K562 (cell line): ENCODE results near the gene MEA1. TPM values are rescaled to one million over a fixed set of nuclear protein-coding genes. Genes with fewer than 3 reads are reported as not detected.

ENCODE experiments used
- BCOR ChIP-seq: fragments of 450-650 bp; IDR thresholded peaks from 2 replicates; pipeline ENCODE4 v1.6.1; 2016
- DPF2 ChIP-seq: fragments of 450-650 bp; IDR thresholded peaks from 2 replicates; pipeline ENCODE4 v1.6.1; 2016
- HDAC1 ChIP-seq, 2 experiments: fragments of 450-650 bp; IDR thresholded peaks; 2 replicates each; pipeline ENCODE4 v1.6.1; 2016 to 2017; ENCODE audit warnings: inconsistent platforms in 1 of 2, mild to moderate bottlenecking in 1 of 2, moderate library complexity in 1 of 2
- KLF1 ChIP-seq: fragments of 450-650 bp; IDR thresholded peaks from 2 replicates; pipeline ENCODE4 v1.6.1; 2016; ENCODE audit warnings: missing genetic modification characterization, missing compliant biosample characterization
- LCOR ChIP-seq: sonication (generic); formaldehyde crosslinking; IDR thresholded peaks from 2 replicates; pipeline ENCODE4 v1.8.0; 2022; ENCODE audit warnings: mild to moderate bottlenecking, missing genetic modification reagents
- NONO ChIP-seq, 2 experiments: fragments of 200-400 bp in 1 of 2; fragments of 450-650 bp in 1 of 2; formaldehyde crosslinking in 1 of 2; IDR thresholded peaks; 2 replicates each; pipeline ENCODE4 v1.6.1; 2017; ENCODE audit warnings: low read depth in 2 of 2, mild to moderate bottlenecking in 2 of 2, moderate library complexity in 2 of 2, low read length in 1 of 2
- NR2C2 ChIP-seq, 2 experiments: fragments of 200-800 bp in 1 of 2; sonication (Bioruptor generic) in 1 of 2; sonication (generic) in 1 of 2; formaldehyde crosslinking in 1 of 2; IDR thresholded peaks; 2 replicates each; pipeline versions ENCODE4 v1.6.1 to v1.8.0; 2016 to 2022; ENCODE audit warnings: mild to moderate bottlenecking in 1 of 2, missing compliant biosample characterization in 1 of 2, missing genetic modification characterization in 1 of 2, missing genetic modification reagents in 1 of 2
- RBBP5 ChIP-seq: fragments of 200-600 bp; sonication (generic); IDR thresholded peaks from 2 replicates; pipeline ENCODE4 v1.6.1; 2012; ENCODE audit warnings: borderline replicate concordance, mild to moderate bottlenecking, low read length, control low read depth, inconsistent platforms; ENCODE audit not compliant: insufficient read depth, poor library complexity, severe bottlenecking
- RCOR1 ChIP-seq, 2 experiments: IDR thresholded peaks; 2 replicates each; pipeline ENCODE4 v1.6.1; 2012; ENCODE audit warnings: low read depth in 2 of 2, low read length in 2 of 2, borderline replicate concordance in 1 of 2, improper control_type of control experiment in 1 of 2
- RHOXF2B ChIP-seq: fragments of 250-450 bp; sonication (Bioruptor Pico); conservative IDR thresholded peaks from 2 replicates; pipeline ENCODE4 v1.5.1; 2021
- SIN3A ChIP-seq, 2 experiments: fragments of 150-350 bp in 1 of 2; IDR thresholded peaks; 2 replicates each; pipeline ENCODE4 v1.6.1; 2011 to 2016; ENCODE audit warnings: borderline replicate concordance in 2 of 2, low read depth in 2 of 2, low read length in 2 of 2, mild to moderate bottlenecking in 2 of 2, moderate library complexity in 2 of 2; ENCODE audit not compliant: control insufficient read depth in 1 of 2
- SRF ChIP-seq, 2 experiments: fragments of 250-450, 450-650 bp in 1 of 2; sonication (Bioruptor Pico) in 1 of 2; sonication (generic) in 1 of 2; formaldehyde crosslinking; IDR thresholded peaks; 2 replicates each; pipeline versions ENCODE4 v1.5.0 to v1.5.1; 2020 to 2022; ENCODE audit warnings: mild to moderate bottlenecking in 1 of 2, missing genetic modification reagents in 1 of 2
- TEAD1 ChIP-seq, 2 experiments: fragments of 450-650 bp in 1 of 2; sonication (generic) in 1 of 2; formaldehyde crosslinking; IDR thresholded peaks; 2 replicates each; pipeline versions ENCODE4 v1.4.0 to v1.8.0; 2020 to 2022; ENCODE audit warnings: mild to moderate bottlenecking in 2 of 2, missing genetic modification reagents in 1 of 2
- ZBTB49 ChIP-seq: sonication (generic); formaldehyde crosslinking; IDR thresholded peaks from 2 replicates; pipeline ENCODE4 v1.8.0; 2022; ENCODE audit warnings: missing genetic modification reagents, mild to moderate bottlenecking, borderline replicate concordance
- ZBTB7A ChIP-seq: IDR thresholded peaks from 2 replicates; pipeline ENCODE4 v1.6.1; 2011; ENCODE audit warnings: low read depth, mild to moderate bottlenecking, low read length, moderate library complexity, borderline replicate concordance; ENCODE audit not compliant: control insufficient read depth
- ZKSCAN8 ChIP-seq: fragments of 200-800 bp; sonication (Bioruptor generic); IDR thresholded peaks from 2 replicates; pipeline ENCODE4 v1.6.1; 2016; ENCODE audit warnings: missing genetic modification characterization, missing compliant biosample characterization
- ZNF143 ChIP-seq: sonication (generic); formaldehyde crosslinking; IDR thresholded peaks from 2 replicates; pipeline ENCODE4 v1.9.0; 2022; ENCODE audit warnings: mild to moderate bottlenecking, missing genetic modification reagents
- ZNF253 ChIP-seq: fragments of 250-450 bp; sonication (Bioruptor Pico); conservative IDR thresholded peaks from 2 replicates; pipeline ENCODE4 v1.6.1; 2021; ENCODE audit warnings: mild to moderate bottlenecking
- polyA plus RNA-seq, 8 experiments: library from polyadenylated mRNA; depleted of rRNA in 4 of 8; stranded (reverse) in 5 of 8; unstranded in 3 of 8; fragments of >200 nt; fragmentation: Nextera tagmentation in 2 of 8; fragmentation: Illumina TruSeq in 1 of 8; extraction: Ambion mirVana in 2 of 8; extraction: Trizol in 1 of 8; gene quantifications; 2 replicates each; pipeline versions ENCODE4 v1.2.1 to v1.2.3, GENCODE V29; 2011 to 2014; ENCODE audit warnings: inconsistent platforms in 1 of 8, missing spikeins in 1 of 8
- total RNA-seq, 7 experiments: library from RNA; depleted of rRNA in 6 of 7; stranded (reverse); fragments of >200 nt in 6 of 7; fragmentation: Illumina TruSeq in 2 of 7; extraction: Trizol in 2 of 7; gene quantifications; 2 replicates each; pipeline versions ENCODE4 v1.2.1 to v1.2.3, GENCODE V29; 2011 to 2021; ENCODE audit warnings: low replicate concordance in 1 of 7
- TF ChIP-seq, protein P1 (sequence below): fragments of 450-650 bp; formaldehyde crosslinking; IDR thresholded peaks from 2 replicates; pipeline ENCODE4 v1.4.0; 2020; ENCODE audit warnings: mild to moderate bottlenecking, mixed read lengths
- TF ChIP-seq, protein P2 (sequence below), 2 experiments: fragments of 450-650 bp; conservative IDR thresholded peaks; 2 replicates each; pipeline ENCODE4 v1.6.1; 2017; ENCODE audit warnings: mild to moderate bottlenecking in 2 of 2, moderate library complexity in 2 of 2

MEA1 gene
- total and polyA plus RNA-seq, 9 of the 15 experiments (the other 6 are each of a cell fraction or from before 2014, with no cell fraction given), result 86.8 to 210 (median 152) TPM

DNA sequence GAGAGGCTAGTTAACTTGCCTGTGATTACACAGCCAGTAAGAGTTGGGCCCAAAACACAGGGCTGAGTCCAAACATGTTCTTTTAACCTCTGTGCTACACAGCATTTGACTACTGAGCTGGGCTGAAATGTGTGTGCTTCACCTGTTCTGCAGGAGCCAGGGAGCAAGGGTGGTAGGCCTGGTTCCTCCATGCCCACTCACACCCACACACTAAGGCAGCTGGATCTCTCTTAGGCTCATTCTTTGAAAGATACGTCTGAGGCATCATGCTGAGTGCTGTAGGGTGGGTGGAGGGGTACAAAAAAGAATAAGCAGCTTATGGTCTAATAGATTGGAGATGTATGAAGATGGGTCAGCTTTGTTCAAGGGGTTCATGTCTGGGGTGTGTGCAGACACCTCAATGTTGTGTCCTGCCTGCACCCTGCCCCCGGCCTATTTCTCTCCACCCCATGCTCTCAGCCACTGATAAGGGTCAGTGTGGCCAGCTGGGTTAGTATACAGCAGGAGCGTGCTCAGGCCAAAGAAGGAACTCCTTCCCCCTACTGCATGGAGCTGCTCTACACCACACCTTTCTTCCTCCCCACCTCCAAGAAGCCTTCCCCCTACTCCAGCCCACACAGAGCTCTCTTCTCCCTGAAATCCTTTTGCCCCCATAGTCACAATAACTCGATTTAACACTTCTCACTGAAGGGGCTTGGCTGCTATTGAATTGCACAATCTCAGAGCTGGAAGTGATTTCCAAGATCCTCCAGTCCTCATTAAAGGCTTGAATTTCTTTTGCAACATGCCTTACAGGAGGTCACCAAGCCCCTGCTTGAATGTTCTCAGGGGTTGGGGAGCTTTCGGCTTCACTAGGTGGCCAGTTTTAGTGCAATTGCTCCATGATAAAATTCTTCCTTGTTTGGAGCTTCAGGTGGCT lies 26.0 kb downstream of the MEA1 start (continued):
- TF ChIP-seq, protein P1, sequence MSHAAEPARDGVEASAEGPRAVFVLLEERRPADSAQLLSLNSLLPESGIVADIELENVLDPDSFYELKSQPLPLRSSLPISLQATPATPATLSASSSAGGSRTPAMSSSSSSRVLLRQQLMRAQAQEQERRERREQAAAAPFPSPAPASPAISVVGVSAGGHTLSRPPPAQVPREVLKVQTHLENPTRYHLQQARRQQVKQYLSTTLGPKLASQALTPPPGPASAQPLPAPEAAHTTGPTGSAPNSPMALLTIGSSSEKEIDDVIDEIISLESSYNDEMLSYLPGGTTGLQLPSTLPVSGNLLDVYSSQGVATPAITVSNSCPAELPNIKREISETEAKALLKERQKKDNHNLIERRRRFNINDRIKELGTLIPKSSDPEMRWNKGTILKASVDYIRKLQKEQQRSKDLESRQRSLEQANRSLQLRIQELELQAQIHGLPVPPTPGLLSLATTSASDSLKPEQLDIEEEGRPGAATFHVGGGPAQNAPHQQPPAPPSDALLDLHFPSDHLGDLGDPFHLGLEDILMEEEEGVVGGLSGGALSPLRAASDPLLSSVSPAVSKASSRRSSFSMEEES, result no peak
- TF ChIP-seq RBBP5, result peak; percentile 39
- peak in 1 of 2 experiments; percentile 66; a peak in 1 of 4 replicates for TF ChIP-seq HDAC1 (IDR thresholded peaks at IDR 0.05)
- no peak for TF ChIP-seq KLF1 (tag)
- TF ChIP-seq DPF2, result 0 out of 2 replicates have a peak, but pooled peaks have one; percentile 40
- TF ChIP-seq NR2C2 (CRISPR knock-in tag; IDR thresholded peaks at IDR 0.05), result peak; percentile 55; the same call in 1 of the 2 replicates
- TF ChIP-seq NR2C2 (tag; IDR thresholded peaks at IDR 0.05), result no peak
- TF ChIP-seq ZKSCAN8, result peak; percentile 88
- TF ChIP-seq SIN3A (IDR thresholded peaks at IDR 0.05; ENCODE audit: borderline replicate concordance in 2 of 2, control insufficient read depth in 1 of 2, low read depth in 2 of 2, low read length in 2 of 2), result peak; percentile 89 to 94; a peak in 3 of 4 replicates
- no peak for TF ChIP-seq RCOR1 (IDR thresholded peaks at IDR 0.05; ENCODE audit: borderline replicate concordance in 1 of 2, low read depth in 2 of 2, low read length in 2 of 2)
- peak; percentile 32; the same call in 1 of the 2 replicates for TF ChIP-seq ZBTB7A
- no peak for TF ChIP-seq ZNF253 (CRISPR knock-in tag)
- TF ChIP-seq TEAD1 (CRISPR knock-in tag; IDR thresholded peaks at IDR 0.05), result no peak
- no peak for TF ChIP-seq LCOR (CRISPR knock-in tag)
- peak in 1 of 2 experiments; percentile 64; a peak in 2 of 4 replicates for TF ChIP-seq SRF (CRISPR knock-in tag; IDR thresholded peaks at IDR 0.05)
- TF ChIP-seq ZNF143 (CRISPR knock-in tag), result no peak
- TF ChIP-seq BCOR, result peak; percentile 11; the same call in 1 of the 2 replicates
- TF ChIP-seq, protein P2, sequence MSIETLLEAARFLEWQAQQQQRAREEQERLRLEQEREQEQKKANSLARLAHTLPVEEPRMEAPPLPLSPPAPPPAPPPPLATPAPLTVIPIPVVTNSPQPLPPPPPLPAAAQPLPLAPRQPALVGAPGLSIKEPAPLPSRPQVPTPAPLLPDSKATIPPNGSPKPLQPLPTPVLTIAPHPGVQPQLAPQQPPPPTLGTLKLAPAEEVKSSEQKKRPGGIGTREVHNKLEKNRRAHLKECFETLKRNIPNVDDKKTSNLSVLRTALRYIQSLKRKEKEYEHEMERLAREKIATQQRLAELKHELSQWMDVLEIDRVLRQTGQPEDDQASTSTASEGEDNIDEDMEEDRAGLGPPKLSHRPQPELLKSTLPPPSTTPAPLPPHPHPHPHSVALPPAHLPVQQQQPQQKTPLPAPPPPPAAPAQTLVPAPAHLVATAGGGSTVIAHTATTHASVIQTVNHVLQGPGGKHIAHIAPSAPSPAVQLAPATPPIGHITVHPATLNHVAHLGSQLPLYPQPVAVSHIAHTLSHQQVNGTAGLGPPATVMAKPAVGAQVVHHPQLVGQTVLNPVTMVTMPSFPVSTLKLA (conservative IDR thresholded peaks at IDR 0.05), result peak; percentile 81 to 94; a peak in 3 of 4 replicates
- no peak for TF ChIP-seq ZBTB49 (CRISPR knock-in tag)
- no peak for TF ChIP-seq RHOXF2B (CRISPR knock-in tag)
- TF ChIP-seq NONO (IDR thresholded peaks at IDR 0.05; ENCODE audit: low read depth in 2 of 2, low read length in 1 of 2), result no peak
